Measurements from ENCODE around the gene PTPRN2. TPM values are rescaled to one million over a fixed set of nuclear protein-coding genes. Genes with fewer than 3 reads are reported as not detected.

PTPRN2 gene
- total RNA-seq, 2 donors from 2014 or later = 26.1 to 55.5 TPM

DNA sequence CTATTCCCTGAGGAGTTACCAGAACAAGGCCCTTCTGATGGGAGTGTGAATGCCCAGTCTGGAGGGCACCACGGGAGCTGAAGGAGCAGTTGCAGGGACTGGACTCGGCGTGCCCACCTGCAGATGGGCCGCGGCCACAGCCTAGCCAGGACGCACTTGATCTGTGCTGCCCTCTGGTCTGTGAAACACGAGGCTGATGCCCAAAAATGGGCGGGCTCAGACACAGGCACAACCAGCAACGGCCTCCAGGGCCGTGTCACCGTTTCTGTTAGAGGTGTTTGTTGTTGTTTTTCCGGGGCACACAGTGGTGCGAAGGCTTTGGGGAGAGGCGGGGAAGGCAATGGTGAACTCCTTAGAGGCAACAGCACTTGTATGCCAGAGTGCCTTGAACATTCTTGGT, 1015.0 kb downstream of the PTPRN2 start:
- H3K27me3 ChIP-seq (replicated peaks; ENCODE audit: insufficient read depth) = no peaks in the 10 kb centered on the region
- TF ChIP-seq POLR2AphosphoS5 (IDR thresholded peaks at IDR 0.05) = no peak
- no peak for TF ChIP-seq POLR2A (IDR thresholded peaks at IDR 0.05)
- TF ChIP-seq, protein P1, sequence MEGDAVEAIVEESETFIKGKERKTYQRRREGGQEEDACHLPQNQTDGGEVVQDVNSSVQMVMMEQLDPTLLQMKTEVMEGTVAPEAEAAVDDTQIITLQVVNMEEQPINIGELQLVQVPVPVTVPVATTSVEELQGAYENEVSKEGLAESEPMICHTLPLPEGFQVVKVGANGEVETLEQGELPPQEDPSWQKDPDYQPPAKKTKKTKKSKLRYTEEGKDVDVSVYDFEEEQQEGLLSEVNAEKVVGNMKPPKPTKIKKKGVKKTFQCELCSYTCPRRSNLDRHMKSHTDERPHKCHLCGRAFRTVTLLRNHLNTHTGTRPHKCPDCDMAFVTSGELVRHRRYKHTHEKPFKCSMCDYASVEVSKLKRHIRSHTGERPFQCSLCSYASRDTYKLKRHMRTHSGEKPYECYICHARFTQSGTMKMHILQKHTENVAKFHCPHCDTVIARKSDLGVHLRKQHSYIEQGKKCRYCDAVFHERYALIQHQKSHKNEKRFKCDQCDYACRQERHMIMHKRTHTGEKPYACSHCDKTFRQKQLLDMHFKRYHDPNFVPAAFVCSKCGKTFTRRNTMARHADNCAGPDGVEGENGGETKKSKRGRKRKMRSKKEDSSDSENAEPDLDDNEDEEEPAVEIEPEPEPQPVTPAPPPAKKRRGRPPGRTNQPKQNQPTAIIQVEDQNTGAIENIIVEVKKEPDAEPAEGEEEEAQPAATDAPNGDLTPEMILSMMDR (IDR thresholded peaks at IDR 0.05) = no peak
- no peak overlapping the region for H3K4me3 ChIP-seq
- 80% methylated on average over 14 of the region's 14 CpGs for WGBS
- no peak for DNase-seq (ENCODE audit: low spot score)
- H3K4me1 ChIP-seq (replicated peaks) = no peaks in the 10 kb centered on the region
- no peaks in the 10 kb centered on the region for H3K9me3 ChIP-seq
- no peaks in the 10 kb centered on the region for H3K36me3 ChIP-seq
- H3K27ac ChIP-seq = no peak overlapping the region
- intact Hi-C loops (cut with DNase I) = no loop called here

DNA sequence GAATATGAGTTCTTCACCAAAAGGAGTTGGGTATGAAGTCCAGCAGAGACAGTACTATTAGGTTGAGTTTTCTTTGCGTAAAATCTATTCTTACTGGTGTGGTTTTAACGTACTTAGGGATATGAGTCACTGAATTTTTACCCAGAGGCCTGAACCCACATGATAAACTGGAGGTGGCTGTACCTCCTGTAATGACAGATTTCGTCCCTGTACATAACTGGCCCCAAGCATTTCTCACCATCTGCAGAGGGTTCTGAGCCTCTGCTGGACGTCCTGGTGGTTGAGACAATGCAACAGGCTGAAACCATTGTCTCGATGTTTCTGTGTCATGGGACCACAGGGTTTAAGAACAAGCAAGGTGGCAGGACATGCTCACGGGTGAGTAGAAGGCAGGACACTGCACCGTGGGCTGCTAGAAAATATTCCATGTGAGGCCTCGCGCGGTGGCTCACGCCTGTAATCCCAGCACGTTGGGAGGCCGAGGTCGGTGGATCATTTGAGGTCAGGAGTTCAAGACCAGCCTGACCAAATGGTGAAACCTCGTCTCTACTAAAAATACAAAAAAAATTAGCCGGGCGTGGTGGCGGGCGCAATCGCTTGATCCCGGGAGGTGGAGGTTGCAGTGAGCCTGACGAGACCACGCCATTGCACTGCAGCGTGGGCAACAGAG, 1017.0 kb downstream of the PTPRN2 start:
- 95% methylated on average over 24 of the region's 24 CpGs for WGBS
- intact Hi-C loops (cut with DNase I) = no loop called here

DNA sequence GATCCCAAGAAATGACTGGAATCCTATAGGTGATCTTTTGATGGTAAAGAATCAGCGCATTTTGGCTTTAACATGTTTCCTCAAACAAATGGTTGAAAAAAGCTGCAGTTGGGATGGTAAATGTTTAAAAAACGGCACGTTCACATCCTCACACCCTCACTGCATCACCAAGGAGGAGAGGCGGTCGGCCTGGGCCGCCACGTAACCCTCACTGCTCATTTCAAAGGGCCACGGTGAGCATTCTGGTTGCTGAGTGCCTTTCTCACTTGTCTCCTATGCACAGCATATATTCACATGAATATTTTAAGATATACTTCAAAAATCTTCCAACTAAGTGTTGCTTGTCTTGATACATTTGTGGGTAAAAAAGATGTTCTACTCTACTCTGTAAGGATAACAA, 1017.7 kb downstream of the PTPRN2 start:
- TF ChIP-seq POLR2A (IDR thresholded peaks at IDR 0.05) (no peak), POLR2AphosphoS5 (IDR thresholded peaks at IDR 0.05) (no peak)
- TF ChIP-seq, protein P1 (IDR thresholded peaks at IDR 0.05) = no peak
- H3K27ac ChIP-seq = no peak overlapping the region
- no peak overlapping the region for H3K4me3 ChIP-seq
- no peaks in the 10 kb centered on the region for H3K27me3 ChIP-seq (replicated peaks; ENCODE audit: insufficient read depth)
- H3K36me3 ChIP-seq = no peaks in the 10 kb centered on the region
- intact Hi-C loops (cut with DNase I) = no loop called here
- no peaks in the 10 kb centered on the region for H3K4me1 ChIP-seq (replicated peaks)
- 95% methylated on average over 8 of the region's 8 CpGs for WGBS
- no peak for DNase-seq (ENCODE audit: low spot score)
- H3K9me3 ChIP-seq = no peaks in the 10 kb centered on the region

More for the DNA sequence above, 1017.0 kb downstream of the PTPRN2 start:
- no peak overlapping the region for H3K4me3 ChIP-seq
- H3K4me1 ChIP-seq (replicated peaks) = no peaks in the 10 kb centered on the region
- no peaks in the 10 kb centered on the region for H3K36me3 ChIP-seq
- DNase-seq (ENCODE audit: low spot score) = no peak
- no peak for TF ChIP-seq POLR2AphosphoS5 (IDR thresholded peaks at IDR 0.05)
- TF ChIP-seq, protein P1 (IDR thresholded peaks at IDR 0.05) = no peak
- no peak for TF ChIP-seq POLR2A (IDR thresholded peaks at IDR 0.05)
- no peak overlapping the region for H3K27ac ChIP-seq
- no peaks in the 10 kb centered on the region for H3K9me3 ChIP-seq
- no peaks in the 10 kb centered on the region for H3K27me3 ChIP-seq (replicated peaks; ENCODE audit: insufficient read depth)

DNA sequence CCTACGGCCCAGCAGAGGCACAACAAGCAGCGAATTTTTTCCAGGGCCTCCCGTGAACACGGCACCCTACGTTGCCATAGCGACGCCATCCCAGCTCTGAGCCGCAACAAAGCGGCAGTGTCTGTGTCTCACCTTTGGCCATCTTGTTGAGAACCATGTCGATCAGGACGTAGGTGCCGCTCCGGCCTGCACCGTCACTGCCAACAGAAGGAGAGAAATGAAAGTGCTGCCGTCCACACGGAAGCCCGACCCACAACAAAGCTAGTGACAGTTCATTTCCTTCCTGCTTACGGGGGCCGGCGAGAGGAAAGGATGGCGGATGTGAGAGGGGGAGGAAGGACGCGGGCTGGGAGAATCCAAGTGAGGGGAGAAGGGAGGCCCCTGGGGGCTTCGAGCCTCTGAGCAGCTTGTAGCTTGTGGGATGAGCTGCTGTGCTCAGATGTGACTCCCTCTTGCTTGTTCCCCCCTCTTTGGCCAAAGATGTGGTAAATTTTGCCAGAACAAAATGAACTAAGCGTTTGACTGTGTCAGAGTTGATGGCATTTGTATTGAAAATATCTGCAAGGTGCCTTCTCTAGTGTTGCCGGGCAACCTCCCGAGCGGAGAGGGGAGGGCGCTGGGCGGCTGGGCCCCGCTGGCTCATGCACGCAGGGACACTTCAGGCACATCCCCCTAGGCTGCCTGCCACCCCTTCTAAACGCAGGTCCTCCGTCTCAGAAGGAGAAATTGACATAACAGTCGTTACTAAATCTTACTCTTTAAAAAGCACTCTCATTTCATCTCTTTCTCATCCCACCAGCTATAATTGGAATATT, 1018.6 kb downstream of the PTPRN2 start:
- TF ChIP-seq POLR2AphosphoS5 (IDR thresholded peaks at IDR 0.05) = peak; percentile 38
- TF ChIP-seq, protein P1 (IDR thresholded peaks at IDR 0.05) = no peak
- Histone ChIP-seq H3K4me3 (peak overlapping the region; percentile 35 to 42), H3K27me3 (replicated peaks; ENCODE audit: insufficient read depth) (no peaks in the 10 kb centered on the region), H3K36me3 (no peaks in the 10 kb centered on the region), H3K4me1 (replicated peaks) (no peaks in the 10 kb centered on the region), H3K9me3 (no peaks in the 10 kb centered on the region), H3K27ac (peak overlapping the region in 1 of 2 donors; percentile 35)
- 5% methylated on average over 35 of the region's 35 CpGs for WGBS
- intact Hi-C loops (cut with DNase I) = no loop called here
- peak; percentile 38 for DNase-seq (ENCODE audit: low spot score)
